MM.1S (cell line): ENCODE data around the gene PLA2G15.

Source experiments
- DNase-seq: peaks from one replicate; pipeline ENCODE4 v3.0.0-alpha.2; 2015
- H2AFZ ChIP-seq: fragments of 300-600 bp; sonication (generic); 2 replicates; pipeline ENCODE4 v1.6.0; 2016; ENCODE audit warnings: antibody characterized with exemption, low read length
- H3F3A ChIP-seq: fragments of 300-600 bp; sonication (generic); 2 replicates; pipeline ENCODE4 v1.6.1; 2016; ENCODE audit warnings: mild to moderate bottlenecking, antibody characterized with exemption, low read length, moderate library complexity, mixed read lengths; ENCODE audit not compliant: insufficient read depth
- H3K27ac ChIP-seq: fragments of 300-600 bp; sonication (generic); 2 replicates; pipeline ENCODE4 v1.5.1; 2016; ENCODE audit warnings: mild to moderate bottlenecking, low read length
- H3K27me3 ChIP-seq: fragments of 300-600 bp; sonication (generic); replicated peaks from 2 replicates; pipeline ENCODE4 v1.6.0; 2016; ENCODE audit warnings: low read length; ENCODE audit not compliant: insufficient read depth
- H3K36me3 ChIP-seq: fragments of 300-600 bp; sonication (generic); replicated peaks from 2 replicates; pipeline ENCODE4 v1.6.1; 2016; ENCODE audit warnings: mild to moderate bottlenecking, low read length, mixed read lengths; ENCODE audit not compliant: insufficient read depth
- H3K4me1 ChIP-seq: fragments of 300-600 bp; sonication (generic); 2 replicates; pipeline ENCODE4 v1.6.1; 2016; ENCODE audit warnings: low read length, mixed read lengths
- H3K4me2 ChIP-seq: fragments of 300-600 bp; sonication (generic); 2 replicates; pipeline ENCODE4 v1.6.0; 2016; ENCODE audit warnings: low read depth, low read length
- H3K4me3 ChIP-seq: fragments of 300-600 bp; sonication (generic); 2 replicates; pipeline ENCODE4 v1.5.1; 2016; ENCODE audit warnings: low read length, mixed read lengths
- H3K79me2 ChIP-seq: fragments of 300-600 bp; sonication (generic); 2 replicates; pipeline ENCODE4 v1.6.1; 2016; ENCODE audit warnings: mixed run types, low read length, mixed read lengths
- H3K9ac ChIP-seq: fragments of 300-600 bp; sonication (generic); 2 replicates; pipeline ENCODE4 v1.6.1; 2016; ENCODE audit warnings: low read length, mixed read lengths
- H3K9me2 ChIP-seq: fragments of 300-600 bp; sonication (generic); replicated peaks from 2 replicates; pipeline ENCODE4 v1.6.1; 2016; ENCODE audit warnings: mild to moderate bottlenecking, low read length, mixed read lengths; ENCODE audit not compliant: insufficient read depth
- H3K9me3 ChIP-seq: fragments of 300-600 bp; sonication (generic); replicated peaks from 2 replicates; pipeline ENCODE4 v1.6.1; 2016; ENCODE audit warnings: mild to moderate bottlenecking, low read length, mixed read lengths; ENCODE audit not compliant: insufficient read depth
- H4K20me1 ChIP-seq: fragments of 300-600 bp; sonication (generic); 2 replicates; pipeline ENCODE4 v1.6.1; 2016; ENCODE audit warnings: mild to moderate bottlenecking, low read length, moderate library complexity, mixed read lengths; ENCODE audit not compliant: insufficient read depth
- CTCF ChIP-seq: fragments of 300-600 bp; sonication (generic); IDR thresholded peaks from 2 replicates; pipeline ENCODE4 v1.5.1; 2016; ENCODE audit warnings: antibody characterized with exemption, low read length, mixed read lengths
- EZH2 ChIP-seq: fragments of 300-600 bp; sonication (generic); optimal IDR thresholded peaks from 2 replicates; pipeline ENCODE3; 2017; ENCODE audit warnings: low read depth, mild to moderate bottlenecking, antibody characterized with exemption, low read length, mixed read lengths
- EZH2phosphoT487 ChIP-seq: fragments of 300-600 bp; sonication (generic); IDR thresholded peaks from 2 replicates; pipeline ENCODE4 v1.6.1; 2018; ENCODE audit warnings: antibody characterized with exemption, low read length

Gene PLA2G15

GRCh38 chr16:68289202-68289601 lies 44.0 kb downstream of the PLA2G15 start:
- H3K4me2 ChIP-seq, result no peak overlapping the region
- no peaks in the 10 kb centered on the region for H3K9me3 ChIP-seq
- TF ChIP-seq EZH2phosphoT487 (no peak), CTCF (no peak), EZH2 (no peak)
- H3K4me1 ChIP-seq, result peaks cover 29% of the 10 kb centered on the region
- no peak overlapping the region for H3K27ac ChIP-seq
- no peak overlapping the region for H2AFZ ChIP-seq
- no peak for DNase-seq
- no peaks in the 10 kb centered on the region for H4K20me1 ChIP-seq
- peaks cover 26% of the 10 kb centered on the region for H3F3A ChIP-seq
- no peak overlapping the region for H3K9ac ChIP-seq
- peaks cover 80% of the 10 kb centered on the region for H3K79me2 ChIP-seq
- H3K4me3 ChIP-seq, result no peak overlapping the region
- H3K9me2 ChIP-seq, result no peaks in the 10 kb centered on the region
- 0 out of 2 replicates have a peak, but pooled peaks cover 9% of the 10 kb centered on the region for H3K36me3 ChIP-seq
- no peaks in the 10 kb centered on the region for H3K27me3 ChIP-seq

GRCh38 chr16:68289621-68290329 lies 44.6 kb downstream of the PLA2G15 start:
- Histone ChIP-seq H3K4me3 (no peak overlapping the region), H2AFZ (no peak overlapping the region), H3K27ac (no peak overlapping the region), H4K20me1 (no peaks in the 10 kb centered on the region), H3K27me3 (no peaks in the 10 kb centered on the region), H3K4me1 (peaks cover 24% of the 10 kb centered on the region), H3K9me3 (no peaks in the 10 kb centered on the region), H3K4me2 (no peak overlapping the region), H3K79me2 (peaks cover 86% of the 10 kb centered on the region), H3K36me3 (0 out of 2 replicates have a peak, but pooled peaks cover 9% of the 10 kb centered on the region), H3F3A (peaks cover 20% of the 10 kb centered on the region), H3K9me2 (no peaks in the 10 kb centered on the region), H3K9ac (no peak overlapping the region)
- no peak for DNase-seq
- TF ChIP-seq EZH2 (no peak), EZH2phosphoT487 (no peak), CTCF (no peak)

GRCh38 chr16:68290450-68290849 lies 45.3 kb downstream of the PLA2G15 start:
- H3K36me3 ChIP-seq, result 0 out of 2 replicates have a peak, but pooled peaks cover 9% of the 10 kb centered on the region
- H3K9me3 ChIP-seq, result no peaks in the 10 kb centered on the region
- H3K9ac ChIP-seq, result no peak overlapping the region
- no peak overlapping the region for H2AFZ ChIP-seq
- H4K20me1 ChIP-seq, result no peaks in the 10 kb centered on the region
- peaks cover 14% of the 10 kb centered on the region for H3F3A ChIP-seq
- H3K9me2 ChIP-seq, result no peaks in the 10 kb centered on the region
- H3K79me2 ChIP-seq, result peaks cover 87% of the 10 kb centered on the region
- no peak overlapping the region for H3K4me3 ChIP-seq
- no peaks in the 10 kb centered on the region for H3K27me3 ChIP-seq
- no peak overlapping the region for H3K27ac ChIP-seq
- DNase-seq, result no peak
- TF ChIP-seq CTCF, result no peak
- TF ChIP-seq EZH2, result no peak
- TF ChIP-seq EZH2phosphoT487, result no peak
- H3K4me1 ChIP-seq, result peaks cover 19% of the 10 kb centered on the region
- H3K4me2 ChIP-seq, result no peak overlapping the region
